GM13976 (cell line): ENCODE results near the gene STAC3.
"Not testable (repeated sequence)": the region's sequence is repeated elsewhere in the genome, so short reads cannot be mapped to it uniquely, and the experiment has no call there.

Experiments used
- DNase-seq: peaks from one replicate; pipeline ENCODE4 v3.0.0; 2012; ENCODE audit warnings: low spot score
- CTCF ChIP-seq: IDR thresholded peaks from 2 replicates; pipeline ENCODE4 v1.5.1; 2012; ENCODE audit warnings: borderline replicate concordance, mild to moderate bottlenecking; ENCODE audit not compliant: insufficient read depth; ENCODE audit errors: extremely low read depth, missing control alignments, control extremely low read depth
- in situ Hi-C: fragments of 300-500 bp; cut with MboI; formaldehyde crosslinking; loops from one replicate; pipeline ENCODE4 v1.12.0; 2022; ENCODE audit warnings: low sequenced_read_pairs, mixed read lengths, inconsistent platforms; ENCODE audit not compliant: unreplicated experiment

Gene STAC3

GRCh38 chr12:57250956-57251355, at the start of gene STAC3:
Gene STAC3, minus strand, starts transcription at chr12:57251187. Its CDS starts 1,551 bp downstream, at chr12:57249636.
- in situ Hi-C loops: no loop called here
- no peak for DNase-seq
- no peak for TF ChIP-seq CTCF

GRCh38 chr12:57299514-57300016, 48.6 kb upstream of the STAC3 start:
- DNase-seq: no peak
- in situ Hi-C loops: no loop called here

GRCh38 chr12:57296291-57296690, 45.3 kb upstream of the STAC3 start:
- no peak for TF ChIP-seq CTCF
- DNase-seq: no peak
- in situ Hi-C loops: no loop called here

More at GRCh38 chr12:57299514-57300016, 48.6 kb upstream of the STAC3 start:
- no peak for TF ChIP-seq CTCF

- in situ Hi-C loops: loop anchor here (10.0 kb wide), 1 partner anchor 173 kb away; the partner anchor contains the start of genes GLI1 and INHBE
These were observed 31.1 kb upstream of the STAC3 start for GRCh38 chr12:57282073-57282472.

GRCh38 chr12:57280211-57281062, 29.4 kb upstream of the STAC3 start:
- in situ Hi-C loops: loop anchor here (10.0 kb wide), 1 partner anchor 174 kb away; the partner anchor contains the start of genes GLI1 and INHBE
- peak; percentile 83 for DNase-seq
- no peak for TF ChIP-seq CTCF

More at GRCh38 chr12:57282073-57282472, 31.1 kb upstream of the STAC3 start:
- DNase-seq: not testable (repeated sequence)

GRCh38 chr12:57278465-57279381, 27.7 kb upstream of the STAC3 start:
- no peak for DNase-seq
- in situ Hi-C loops: no loop called here
- no peak for TF ChIP-seq CTCF
